ENCODE measurements around the gene PIBF1.
"Not testable (repeated sequence)": the region's sequence is repeated elsewhere in the genome, so short reads cannot be mapped to it uniquely, and the experiment has no call there.

The PIBF1 gene

DNA sequence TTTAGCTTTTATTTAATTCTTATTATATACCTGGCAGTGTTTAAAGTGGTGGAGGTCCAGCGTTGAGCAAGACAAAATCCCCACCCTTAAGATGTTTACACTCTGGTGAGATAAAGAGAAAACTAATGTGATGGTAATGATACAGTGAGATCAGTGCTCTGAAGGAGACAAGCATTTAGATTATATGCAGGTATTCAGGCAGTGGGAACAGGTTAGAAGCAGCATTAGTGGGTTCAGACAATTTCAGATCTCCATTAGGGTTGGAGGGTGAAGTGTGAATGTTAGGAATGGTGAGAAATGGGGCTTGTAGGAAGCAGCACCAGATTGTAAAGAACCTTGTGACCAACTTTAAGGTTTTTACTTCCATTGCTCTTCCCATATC, 39.0 kb downstream of the PIBF1 start:
- in situ Hi-C loops (cut with MboI; ENCODE audit: low sequenced_read_pairs), result no loop called here

DNA sequence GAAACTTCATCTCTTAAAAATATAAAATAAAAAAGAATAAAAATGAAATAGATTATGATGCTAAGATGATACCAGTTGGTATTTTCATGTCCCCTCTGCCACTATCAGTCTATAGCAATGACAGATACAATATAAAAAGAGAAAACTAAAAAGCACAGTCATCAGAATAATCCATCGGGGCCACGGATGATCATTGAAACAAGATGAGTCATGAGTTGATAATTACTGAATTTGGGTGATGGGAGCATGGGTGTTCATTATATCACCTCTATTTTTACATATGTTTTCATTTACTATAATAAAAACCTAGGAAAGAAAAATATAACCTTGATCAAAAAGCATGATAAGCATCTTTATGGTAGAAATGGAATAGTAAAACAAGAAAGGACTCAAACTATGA, 41.1 kb downstream of the PIBF1 start:
- in situ Hi-C loops (cut with MboI; ENCODE audit: low sequenced_read_pairs), result no loop called here

DNA sequence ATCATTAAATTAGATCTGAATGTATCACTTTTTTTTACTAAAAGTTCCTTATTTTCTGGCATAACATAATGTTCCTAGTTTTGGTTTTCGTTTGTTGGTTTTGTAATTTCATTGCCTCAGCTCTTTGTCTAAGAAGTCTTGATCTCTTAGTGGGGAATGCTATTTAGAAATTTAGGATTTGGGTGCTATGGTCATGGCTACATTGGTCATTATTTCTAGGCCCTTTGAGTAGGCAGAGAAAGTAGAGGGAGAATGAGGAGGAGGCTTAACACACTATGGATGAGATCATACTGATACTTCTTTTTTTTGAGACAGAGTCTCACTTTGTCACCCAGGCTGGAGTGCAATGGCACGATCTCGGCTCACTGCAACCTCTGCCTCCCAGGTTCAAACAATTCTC, 41.8 kb downstream of the PIBF1 start:
- in situ Hi-C loops (cut with MboI; ENCODE audit: low sequenced_read_pairs), result no loop called here

DNA sequence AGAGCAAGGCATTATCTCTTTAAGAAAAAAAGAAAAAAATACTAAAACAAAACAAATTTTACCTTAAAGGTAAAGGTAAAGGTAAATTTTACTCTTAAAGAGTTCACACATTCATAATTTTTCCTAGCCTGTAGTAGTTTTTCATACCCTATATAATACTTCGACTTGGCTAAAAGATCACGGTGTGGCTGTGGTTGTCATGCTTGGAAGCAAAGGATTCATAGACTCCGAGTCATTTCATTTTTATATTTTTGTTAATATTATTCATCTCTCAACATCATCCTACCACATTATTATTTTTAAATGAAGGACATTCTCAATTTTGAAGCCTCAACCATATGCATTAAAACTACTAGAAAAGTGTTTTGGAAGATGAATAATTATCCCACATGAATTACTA, 52.7 kb downstream of the PIBF1 start:
- in situ Hi-C loops (cut with MboI; ENCODE audit: low sequenced_read_pairs), result no loop called here

DNA sequence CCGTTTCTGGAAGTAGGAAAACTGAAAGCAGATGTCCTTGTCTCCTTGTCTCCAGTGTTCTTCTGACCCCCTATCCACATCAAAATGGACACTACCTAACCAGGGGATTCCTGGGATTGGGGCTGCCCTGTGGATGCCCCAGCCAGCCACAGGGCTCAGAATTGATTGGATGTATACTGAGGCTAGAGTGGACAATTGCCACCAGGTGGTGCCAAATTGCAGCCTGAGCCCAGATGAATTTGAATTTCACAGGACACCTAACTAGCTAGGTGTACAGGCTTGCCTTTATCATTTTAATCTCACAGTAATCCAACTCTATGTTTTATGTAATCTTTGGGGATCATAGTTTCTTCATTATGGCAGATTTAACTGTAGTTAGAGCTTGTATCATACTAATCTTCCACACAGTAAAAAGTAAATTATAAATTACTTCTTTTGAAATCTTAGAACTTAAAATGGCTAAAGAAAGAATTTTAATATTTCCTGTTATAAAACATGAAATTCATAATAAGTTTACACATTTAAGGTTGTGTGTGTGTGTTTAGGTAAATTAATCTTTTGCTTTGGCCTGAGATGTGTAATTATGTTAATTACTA, 58.0 kb downstream of the PIBF1 start:
- in situ Hi-C loops (cut with MboI; ENCODE audit: low sequenced_read_pairs), result no loop called here

DNA sequence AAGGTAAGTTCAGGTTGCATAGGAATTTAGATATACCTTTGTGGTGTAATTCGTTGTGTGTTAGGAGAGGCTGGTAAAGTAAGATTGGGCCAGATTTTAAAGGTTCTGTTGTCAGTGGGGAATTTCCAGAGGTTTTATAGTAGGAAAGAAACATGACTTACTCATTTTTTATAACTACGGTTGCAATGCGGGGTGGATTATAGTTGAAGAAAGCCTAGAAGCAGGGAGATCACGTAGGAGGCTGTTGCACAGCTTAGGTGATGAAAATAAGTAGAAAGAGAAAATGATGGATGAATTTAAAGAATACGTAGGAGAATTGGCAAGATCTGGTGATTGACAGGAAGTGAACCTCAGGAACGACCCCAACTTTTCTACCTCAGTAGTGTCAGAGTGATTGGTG, 61.1 kb downstream of the PIBF1 start:
- in situ Hi-C loops (cut with MboI; ENCODE audit: low sequenced_read_pairs), result no loop called here

DNA sequence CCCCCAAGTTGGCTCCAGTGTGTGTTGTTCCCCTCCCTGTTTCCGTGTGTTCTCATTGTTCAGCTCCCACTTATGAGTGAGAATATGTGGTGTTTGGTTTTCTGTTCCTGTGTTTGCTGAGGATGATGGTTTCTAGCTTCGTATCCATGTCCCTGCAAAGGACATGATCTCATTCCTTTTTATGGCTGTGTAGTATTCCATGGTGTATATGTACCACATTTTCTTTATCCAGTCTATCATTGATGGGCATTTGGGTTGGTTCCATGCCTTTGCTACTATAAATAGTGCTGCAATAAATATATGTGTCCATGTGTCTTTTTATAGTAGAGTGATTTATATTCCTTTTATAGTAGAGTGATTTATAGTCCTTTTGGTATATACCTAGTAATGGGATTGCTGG, 63.2 kb downstream of the PIBF1 start:
- in situ Hi-C loops (cut with MboI; ENCODE audit: low sequenced_read_pairs), result not testable (repeated sequence)

DNA sequence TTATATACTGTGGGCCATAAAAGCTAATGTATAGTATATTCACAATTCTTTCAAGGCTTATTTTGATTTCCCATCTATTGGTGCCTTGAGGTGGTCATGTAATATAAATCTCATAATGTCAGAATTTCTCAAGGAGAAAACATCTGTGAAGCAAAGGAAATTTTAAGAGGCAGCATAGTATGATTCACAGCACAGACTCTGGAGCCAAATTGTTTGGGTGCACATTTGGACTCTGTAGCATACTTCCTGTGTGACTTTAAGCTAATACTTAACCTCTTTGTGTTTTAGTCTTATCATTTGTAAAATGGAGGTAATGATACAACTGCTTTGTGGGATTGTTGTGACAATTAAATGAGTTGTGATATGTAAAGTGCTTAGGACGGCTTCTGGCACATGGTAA, 67.6 kb downstream of the PIBF1 start:
- in situ Hi-C loops (cut with MboI; ENCODE audit: low sequenced_read_pairs), result no loop called here

DNA sequence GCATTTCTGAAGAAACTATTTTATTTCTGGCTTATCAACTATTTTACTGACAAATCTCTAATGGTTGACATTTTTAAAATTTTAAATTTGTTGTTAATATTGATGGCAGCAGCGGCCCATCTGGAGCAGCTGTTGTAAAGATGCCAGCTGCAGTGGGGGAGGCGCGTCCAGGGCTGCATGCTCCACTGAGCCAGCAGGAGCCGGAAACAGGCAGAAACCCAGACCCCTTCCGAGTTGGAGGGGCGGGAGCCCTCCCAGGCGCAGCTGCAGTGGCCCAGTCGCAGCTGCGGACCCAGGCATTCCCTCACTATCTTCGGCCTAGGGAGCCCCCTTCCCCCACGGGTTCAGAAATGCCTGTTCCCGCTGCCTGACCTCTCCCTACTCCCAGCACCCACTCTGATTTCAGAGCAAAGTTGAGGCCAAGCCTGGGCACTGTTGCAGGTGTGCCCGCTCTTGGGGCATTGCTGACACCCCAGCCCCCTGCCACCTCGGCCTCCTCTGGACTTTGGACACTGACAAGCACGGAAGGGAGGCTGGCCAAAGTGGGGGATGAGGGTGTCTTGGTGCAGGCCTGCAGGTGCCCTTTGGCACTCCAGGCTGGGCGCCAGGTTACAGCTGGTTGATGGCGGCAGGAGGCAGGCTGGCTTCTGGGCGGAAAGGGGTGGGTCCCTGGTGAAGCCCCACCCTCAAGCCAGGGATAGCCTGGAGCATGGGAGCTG, 69.2 kb downstream of the PIBF1 start:
- in situ Hi-C loops (cut with MboI; ENCODE audit: low sequenced_read_pairs), result no loop called here

DNA sequence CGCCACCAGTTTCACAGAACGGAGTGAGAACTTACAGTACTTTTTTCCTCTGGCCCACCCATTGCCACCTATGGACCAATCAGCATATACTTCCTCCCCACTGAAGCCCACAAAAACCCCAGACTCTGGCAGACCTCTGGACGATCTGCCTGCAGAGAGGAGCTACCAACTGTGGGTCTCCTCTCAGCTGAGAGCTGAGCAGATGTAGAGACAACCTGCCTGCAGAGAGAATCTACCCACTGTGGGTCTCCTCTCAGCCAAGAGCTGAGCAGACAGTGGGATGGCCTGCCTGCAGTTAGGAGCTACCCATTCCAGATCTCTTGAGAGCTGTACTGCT, 69.7 kb downstream of the PIBF1 start:
- in situ Hi-C loops (cut with MboI; ENCODE audit: low sequenced_read_pairs), result no loop called here

DNA sequence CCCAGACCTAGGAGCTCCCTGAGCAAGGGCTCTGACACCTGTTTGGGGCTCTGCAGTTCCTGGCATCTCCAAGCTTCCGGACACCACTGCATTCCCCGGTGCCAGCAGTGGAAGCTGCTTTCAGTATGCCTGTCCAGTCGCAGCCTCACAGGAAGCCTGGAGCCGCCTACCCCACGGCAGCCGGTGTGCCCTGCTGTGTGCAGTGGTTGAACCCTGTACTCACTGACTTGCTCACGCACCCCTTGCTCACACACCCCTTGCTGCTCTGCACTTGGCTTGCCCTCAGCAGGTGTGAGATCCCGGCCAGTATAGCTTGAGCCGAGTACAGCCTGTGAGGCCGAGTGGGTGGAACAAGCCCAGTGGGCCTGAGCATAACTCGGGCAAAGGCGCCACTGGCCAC, 70.3 kb downstream of the PIBF1 start:
- in situ Hi-C loops (cut with MboI; ENCODE audit: low sequenced_read_pairs), result no loop called here

DNA sequence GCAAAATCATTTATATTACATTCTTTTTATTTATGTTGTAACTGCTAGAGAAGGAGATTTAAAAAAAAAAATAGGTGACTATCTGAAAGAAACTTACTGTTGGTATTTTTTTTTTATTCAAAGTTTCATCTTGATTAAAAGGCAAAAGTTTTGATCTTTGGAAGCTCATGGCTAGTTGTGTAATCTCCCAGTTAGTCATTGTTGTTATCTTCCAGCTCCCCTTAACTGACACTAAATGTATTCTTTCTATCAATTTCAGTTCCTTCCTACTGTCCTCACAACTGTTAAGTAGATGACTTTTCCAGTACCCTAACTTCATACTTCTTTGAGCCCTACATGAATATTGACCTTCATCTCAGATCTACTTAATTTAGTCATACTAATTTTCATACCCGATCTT, 71.1 kb downstream of the PIBF1 start:
- in situ Hi-C loops (cut with MboI; ENCODE audit: low sequenced_read_pairs), result no loop called here

DNA sequence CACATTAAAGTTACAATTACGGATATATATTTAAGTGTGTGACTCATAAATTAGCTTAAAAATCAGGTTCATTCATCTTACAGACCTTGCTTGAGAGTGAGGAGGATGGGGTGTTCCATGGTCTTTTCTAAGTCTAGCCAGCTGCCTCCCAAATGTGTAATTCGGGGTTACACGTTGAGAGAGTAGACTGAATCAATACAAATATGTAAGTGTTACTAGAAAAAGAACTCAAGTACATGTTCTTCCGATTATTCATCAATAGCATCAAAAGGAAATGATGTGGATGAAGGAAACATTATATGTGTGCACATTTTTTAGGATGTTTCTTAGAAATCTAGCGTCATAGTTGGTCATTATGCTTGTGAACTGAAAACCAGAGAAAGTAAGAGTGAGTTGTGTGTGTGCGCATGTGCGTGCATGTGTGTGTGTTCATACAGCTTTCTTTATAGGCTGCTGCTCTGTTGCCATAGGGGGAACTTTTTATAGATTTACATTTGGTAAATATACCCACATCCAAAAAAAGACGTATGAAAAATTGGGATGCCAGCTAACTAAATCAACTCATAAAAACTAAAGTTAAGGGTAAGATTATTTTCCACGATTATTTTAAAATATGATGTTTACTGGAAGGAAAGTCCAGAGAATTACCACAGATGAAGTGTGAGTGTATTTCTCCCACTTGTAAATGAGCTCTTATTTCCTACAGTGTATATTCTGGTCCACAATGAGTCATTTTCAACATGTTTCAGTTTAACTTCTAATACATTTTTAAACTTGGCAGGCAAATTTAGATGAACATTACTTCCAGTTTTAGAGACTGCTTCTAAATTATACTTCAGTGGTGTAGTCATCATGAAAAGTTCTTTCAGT, 82.4 kb downstream of the PIBF1 start:
- in situ Hi-C loops (cut with MboI; ENCODE audit: low sequenced_read_pairs), result no loop called here

DNA sequence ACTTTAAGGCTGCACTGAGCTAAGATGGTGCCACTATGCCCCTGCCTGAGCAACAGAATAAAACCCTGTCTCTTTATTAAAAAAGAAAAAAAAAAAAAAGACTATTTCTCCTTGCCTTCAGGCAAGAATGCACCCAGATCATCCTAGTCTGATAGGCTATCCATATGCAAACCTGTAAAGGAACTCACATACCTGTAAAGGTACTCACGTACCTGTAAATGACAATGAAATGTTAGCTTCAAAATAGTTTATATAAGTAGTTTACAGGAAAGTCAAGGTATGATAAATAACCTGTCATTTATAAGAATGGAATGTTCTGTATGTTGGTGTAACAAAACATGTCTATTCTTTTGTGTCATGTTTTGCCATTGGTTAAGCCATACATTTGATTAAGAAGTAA, 86.3 kb downstream of the PIBF1 start:
- in situ Hi-C loops (cut with MboI; ENCODE audit: low sequenced_read_pairs), result no loop called here

DNA sequence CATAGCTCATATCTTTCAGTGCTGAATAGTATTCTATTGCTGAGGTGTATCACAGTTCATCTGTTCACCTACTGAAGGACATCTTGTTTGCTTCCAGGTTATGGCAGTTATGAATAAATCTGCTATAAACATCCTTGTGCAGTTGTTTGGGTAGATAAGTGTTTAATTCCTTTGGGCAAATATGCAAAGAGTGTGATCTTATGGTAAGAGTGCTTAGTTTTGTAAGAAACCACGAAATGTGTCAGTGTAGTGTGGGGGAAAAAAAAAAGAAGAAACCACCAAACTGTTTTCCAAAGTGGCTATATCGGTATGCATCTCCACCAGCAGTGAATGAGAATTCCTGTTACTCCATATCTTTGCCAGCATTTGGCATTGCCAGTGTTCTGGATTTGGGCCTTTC, 93.3 kb downstream of the PIBF1 start:
- in situ Hi-C loops (cut with MboI; ENCODE audit: low sequenced_read_pairs), result no loop called here

DNA sequence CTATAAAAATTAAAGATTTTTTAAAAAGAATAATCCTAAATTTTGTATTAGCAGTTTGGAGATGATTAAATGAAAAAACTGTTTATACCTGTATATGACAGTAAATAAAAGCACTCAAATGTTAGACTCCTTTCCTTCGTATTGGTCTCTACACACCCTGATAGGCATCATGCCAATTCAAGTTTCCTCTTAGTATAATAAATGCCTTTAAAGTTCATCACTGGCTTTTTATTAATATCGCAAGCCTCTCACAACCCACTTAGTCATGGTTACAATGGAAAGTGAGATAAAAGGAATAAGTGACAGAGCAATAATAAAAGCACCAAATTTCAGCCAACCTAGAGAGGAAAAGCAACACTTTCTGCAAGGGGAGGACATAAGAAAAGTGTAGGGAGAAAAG, 102.2 kb downstream of the PIBF1 start:
- in situ Hi-C loops (cut with MboI; ENCODE audit: low sequenced_read_pairs), result no loop called here

DNA sequence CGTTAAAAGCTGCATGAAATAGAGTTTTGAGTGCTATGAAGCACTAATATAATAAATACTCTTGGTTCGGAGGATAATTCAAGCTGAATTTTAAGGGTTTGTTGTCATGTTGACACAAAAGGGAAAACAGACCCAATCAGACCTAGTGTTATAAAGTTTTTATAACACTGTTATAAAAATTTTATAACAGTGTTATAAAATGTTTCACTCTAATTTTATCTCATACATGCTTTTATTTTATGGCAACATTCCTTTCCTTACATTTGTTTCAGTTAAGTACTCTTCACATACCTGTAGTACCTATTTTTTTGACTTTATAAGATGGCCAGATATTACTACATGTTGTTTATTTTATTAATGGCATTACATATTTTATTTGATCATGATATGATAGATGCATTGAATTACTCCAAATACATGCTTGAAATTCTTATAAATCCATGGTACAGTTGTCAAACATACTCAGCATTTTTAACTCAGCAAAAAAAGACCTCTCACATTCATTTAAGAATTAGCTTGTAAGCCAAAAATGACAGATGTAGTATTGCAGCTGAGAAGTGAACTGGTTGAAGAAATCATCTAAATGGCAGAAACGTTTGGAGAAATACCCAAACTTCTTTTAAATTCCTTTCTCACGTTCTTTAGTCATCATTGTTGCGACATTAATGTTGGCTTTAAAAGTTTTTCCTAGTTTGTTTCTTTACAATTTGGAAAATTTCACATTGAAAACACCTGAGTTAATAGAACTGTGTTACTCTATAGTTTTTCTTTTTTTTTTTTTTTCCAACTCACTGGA, 104.5 kb downstream of the PIBF1 start:
- in situ Hi-C loops (cut with MboI; ENCODE audit: low sequenced_read_pairs), result no loop called here

DNA sequence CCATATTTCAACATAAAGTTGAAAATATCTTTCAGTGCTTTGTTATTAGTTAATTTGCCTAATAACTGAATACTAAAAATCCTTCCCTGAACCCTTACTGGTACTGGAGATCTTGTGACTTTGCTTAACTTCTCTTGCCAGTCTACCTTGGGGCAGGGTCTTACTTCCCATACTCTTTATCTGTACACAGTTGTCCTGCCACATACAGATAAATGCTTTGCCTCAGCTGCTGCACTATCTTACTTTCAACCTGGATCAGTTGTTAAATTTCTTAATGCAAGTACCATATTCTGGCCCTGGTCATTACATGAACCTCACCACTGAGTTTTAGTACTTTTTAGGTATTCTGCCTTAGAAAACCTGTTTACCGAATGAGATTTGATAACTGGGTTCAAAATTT, 107.6 kb downstream of the PIBF1 start:
- in situ Hi-C loops (cut with MboI; ENCODE audit: low sequenced_read_pairs), result no loop called here

DNA sequence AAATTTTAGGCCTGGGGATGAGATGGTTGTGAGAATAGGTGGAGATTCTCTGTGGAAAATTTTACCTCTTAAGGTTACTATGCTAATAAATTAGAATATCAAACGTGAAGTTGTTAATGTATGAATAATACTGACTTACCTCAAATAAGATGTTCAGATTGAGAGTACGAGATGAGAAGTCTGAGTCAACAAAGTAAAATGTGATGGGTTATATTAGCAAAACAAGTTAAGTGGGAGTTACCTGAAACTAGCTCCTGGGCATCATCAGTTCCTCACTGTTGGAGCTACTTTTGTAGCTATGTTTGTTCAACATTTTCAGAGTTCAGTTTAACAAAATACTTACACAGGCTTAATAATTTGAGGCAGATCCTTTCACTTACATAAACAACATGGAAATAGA, 108.6 kb downstream of the PIBF1 start:
- in situ Hi-C loops (cut with MboI; ENCODE audit: low sequenced_read_pairs), result no loop called here

DNA sequence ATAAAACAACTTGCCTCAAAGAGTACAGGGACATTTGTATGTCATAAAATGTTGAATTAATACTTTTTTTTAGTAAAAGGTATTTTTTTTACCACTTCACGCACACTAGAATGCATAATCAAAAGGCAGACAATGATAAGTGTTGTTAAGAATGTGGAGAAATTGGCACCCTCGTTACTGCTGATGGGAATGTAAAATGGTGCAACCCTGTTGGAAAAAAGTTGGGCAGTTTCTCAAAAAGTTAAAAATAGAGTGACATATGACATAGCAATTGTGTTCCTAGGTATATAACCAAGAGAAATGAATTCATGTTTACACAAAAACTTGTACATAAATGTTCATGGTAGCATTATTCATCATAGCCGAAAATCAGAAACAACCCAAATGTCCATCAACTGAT, 109.5 kb downstream of the PIBF1 start:
- in situ Hi-C loops (cut with MboI; ENCODE audit: low sequenced_read_pairs), result no loop called here

DNA sequence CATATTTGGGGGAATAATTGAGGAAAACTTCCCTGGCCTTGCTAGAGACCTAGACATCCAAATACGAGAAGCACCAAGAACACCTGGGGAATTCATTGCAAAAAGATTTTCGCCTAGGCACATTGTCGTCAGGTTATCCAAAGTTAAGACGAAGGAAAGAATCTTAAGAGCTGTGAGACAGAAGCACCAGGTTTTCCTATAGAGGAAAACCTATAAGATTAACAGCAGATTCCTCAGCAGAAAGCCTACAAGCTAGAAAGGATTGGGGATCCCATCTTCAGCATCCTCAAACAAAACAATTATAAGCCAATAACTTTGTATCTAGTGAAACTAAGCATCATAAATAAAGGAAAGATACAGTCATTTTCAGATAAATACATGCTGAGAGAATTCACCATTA, 114.9 kb downstream of the PIBF1 start:
- in situ Hi-C loops (cut with MboI; ENCODE audit: low sequenced_read_pairs), result no loop called here
